Germinal center (tissue), 1 donor: ENCODE results near the gene APOC4.

Experiments used
- DNase-seq: peaks from one replicate; pipeline ENCODE4 v3.0.0; 2012; ENCODE audit warnings: mixed read lengths, low spot score

APOC4 gene

GRCh38 chr19:44993926-44994537 lies 52.0 kb downstream of the APOC4 start:
- no peak for DNase-seq
